BE2C (cell line): ENCODE results near the gene CAMTA1.

ENCODE experiments used
- DNase-seq: peaks from one replicate; pipeline ENCODE4 v3.0.0-alpha.2; 2020
- H3K27me3 ChIP-seq: fragments of 250-450 bp; sonication (Bioruptor Pico); 2 replicates; pipeline ENCODE4 v1.5.1; 2020; ENCODE audit warnings: mild to moderate bottlenecking
- H3K36me3 ChIP-seq: fragments of 250-450 bp; sonication (Bioruptor Pico); 2 replicates; pipeline ENCODE4 v1.5.1; 2020; ENCODE audit warnings: mild to moderate bottlenecking
- H3K4me1 ChIP-seq: fragments of 250-450 bp; sonication (Bioruptor Pico); 2 replicates; pipeline ENCODE4 v1.5.1; 2020
- H3K4me3 ChIP-seq: 2 replicates; pipeline ENCODE4 v1.5.1; 2011; ENCODE audit warnings: low read depth, low read length
- H3K9me3 ChIP-seq: fragments of 250-450 bp; sonication (Bioruptor Pico); 2 replicates; pipeline ENCODE4 v1.5.1; 2020
- TF ChIP-seq, protein P1 (sequence below): IDR thresholded peaks from 2 replicates; pipeline ENCODE4 v1.5.1; 2012; ENCODE audit warnings: mild to moderate bottlenecking, low read depth, low read length

Gene CAMTA1

DNA sequence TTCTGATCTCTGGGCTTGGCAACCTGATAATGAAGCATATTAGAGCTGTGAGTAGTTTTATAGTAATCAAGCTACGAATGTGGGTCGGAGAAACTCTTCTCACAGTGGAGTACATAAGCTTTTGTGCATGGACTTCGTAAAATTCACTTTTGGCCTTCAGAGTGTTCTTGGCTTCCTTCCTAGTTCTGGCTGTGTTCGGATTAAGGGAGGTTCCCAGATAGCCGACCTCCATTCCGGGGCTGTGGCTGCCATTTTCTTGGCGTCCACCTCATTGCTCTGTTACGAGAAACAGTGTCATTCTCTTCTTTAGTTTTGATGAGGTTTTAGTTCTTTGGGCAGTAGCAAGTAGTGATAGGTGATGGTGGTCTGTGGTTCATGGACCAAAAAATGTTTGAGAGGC lies 26.3 kb downstream of the CAMTA1 start:
- Histone ChIP-seq H3K9me3 (no peaks in the 10 kb centered on the region), H3K27me3 (no peaks in the 10 kb centered on the region), H3K4me3 (no peak overlapping the region), H3K4me1 (no peaks in the 10 kb centered on the region), H3K36me3 (no peaks in the 10 kb centered on the region)
- no peak for DNase-seq
- TF ChIP-seq, protein P1, sequence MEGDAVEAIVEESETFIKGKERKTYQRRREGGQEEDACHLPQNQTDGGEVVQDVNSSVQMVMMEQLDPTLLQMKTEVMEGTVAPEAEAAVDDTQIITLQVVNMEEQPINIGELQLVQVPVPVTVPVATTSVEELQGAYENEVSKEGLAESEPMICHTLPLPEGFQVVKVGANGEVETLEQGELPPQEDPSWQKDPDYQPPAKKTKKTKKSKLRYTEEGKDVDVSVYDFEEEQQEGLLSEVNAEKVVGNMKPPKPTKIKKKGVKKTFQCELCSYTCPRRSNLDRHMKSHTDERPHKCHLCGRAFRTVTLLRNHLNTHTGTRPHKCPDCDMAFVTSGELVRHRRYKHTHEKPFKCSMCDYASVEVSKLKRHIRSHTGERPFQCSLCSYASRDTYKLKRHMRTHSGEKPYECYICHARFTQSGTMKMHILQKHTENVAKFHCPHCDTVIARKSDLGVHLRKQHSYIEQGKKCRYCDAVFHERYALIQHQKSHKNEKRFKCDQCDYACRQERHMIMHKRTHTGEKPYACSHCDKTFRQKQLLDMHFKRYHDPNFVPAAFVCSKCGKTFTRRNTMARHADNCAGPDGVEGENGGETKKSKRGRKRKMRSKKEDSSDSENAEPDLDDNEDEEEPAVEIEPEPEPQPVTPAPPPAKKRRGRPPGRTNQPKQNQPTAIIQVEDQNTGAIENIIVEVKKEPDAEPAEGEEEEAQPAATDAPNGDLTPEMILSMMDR, result no peak

DNA sequence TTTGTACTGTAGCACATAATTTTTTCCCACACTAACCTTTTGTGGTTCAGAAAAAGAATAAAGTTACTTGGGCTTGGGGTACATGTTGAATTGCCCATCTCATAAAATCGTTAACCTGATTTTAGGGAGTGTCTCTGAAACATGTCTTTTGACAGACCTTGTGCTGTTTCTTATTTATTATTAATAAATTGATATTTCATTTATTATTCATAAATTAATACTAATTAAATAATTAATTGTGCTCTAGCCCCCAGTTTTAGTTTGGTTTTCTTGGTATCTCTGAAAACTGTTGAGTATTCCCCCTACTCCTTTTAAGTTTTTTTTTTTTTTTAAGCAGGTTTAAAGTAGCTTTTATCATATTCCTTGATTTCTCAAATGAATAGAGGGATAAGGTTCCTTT lies 27.9 kb downstream of the CAMTA1 start:
- Histone ChIP-seq H3K4me3 (no peak overlapping the region), H3K36me3 (no peaks in the 10 kb centered on the region), H3K4me1 (no peaks in the 10 kb centered on the region), H3K27me3 (no peaks in the 10 kb centered on the region), H3K9me3 (no peaks in the 10 kb centered on the region)
- TF ChIP-seq, protein P1, result no peak
- DNase-seq, result no peak

GRCh38 chr1:6815726-6816125 lies 30.5 kb downstream of the CAMTA1 start:
- H3K27me3 ChIP-seq, result no peaks in the 10 kb centered on the region

DNA sequence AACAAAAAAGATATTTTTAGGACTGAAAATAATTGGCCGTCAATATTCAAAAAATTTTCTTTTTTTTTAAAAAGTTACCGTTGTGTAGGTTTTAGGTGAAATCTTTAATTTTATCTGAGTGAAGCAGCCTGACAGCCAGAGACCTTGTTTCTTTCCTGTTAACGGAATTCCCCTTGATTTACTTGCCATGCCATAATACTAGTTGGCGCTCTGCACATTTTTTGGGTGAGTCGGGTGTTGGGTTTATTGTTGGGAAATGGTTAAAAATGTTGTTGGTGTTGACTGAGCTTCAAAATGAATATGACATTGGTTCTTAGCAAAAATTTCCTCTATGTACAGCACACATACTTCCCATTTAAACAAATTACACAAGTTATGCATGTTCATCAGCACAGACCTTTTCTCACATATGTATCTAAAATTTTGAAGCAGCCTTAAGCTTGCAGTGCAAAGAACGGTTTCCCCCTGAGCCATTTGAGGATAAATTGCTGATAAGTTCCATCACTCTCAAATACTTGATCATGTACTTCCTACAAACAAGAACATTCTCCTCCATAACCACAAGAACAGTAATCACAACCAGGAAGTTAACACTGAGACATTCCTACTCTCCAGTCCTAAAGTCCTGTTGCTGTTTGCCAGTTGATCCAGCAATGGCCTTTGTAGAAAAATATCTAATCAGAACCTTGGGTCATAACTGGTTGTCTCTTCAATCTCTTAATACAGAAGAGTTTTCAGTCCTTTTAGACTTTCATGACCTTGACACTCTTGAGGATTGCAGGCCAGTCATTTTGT lies 34.2 kb downstream of the CAMTA1 start:
- TF ChIP-seq, protein P1, result no peak
- no peak overlapping the region for H3K4me3 ChIP-seq
- H3K36me3 ChIP-seq, result no peaks in the 10 kb centered on the region
- H3K9me3 ChIP-seq, result no peaks in the 10 kb centered on the region
- no peak for DNase-seq
- H3K27me3 ChIP-seq, result no peaks in the 10 kb centered on the region
- H3K4me1 ChIP-seq, result no peaks in the 10 kb centered on the region

More at GRCh38 chr1:6815726-6816125, 30.5 kb downstream of the CAMTA1 start:
- TF ChIP-seq, protein P1, result no peak
- Histone ChIP-seq H3K9me3 (no peaks in the 10 kb centered on the region), H3K4me3 (no peak overlapping the region), H3K36me3 (no peaks in the 10 kb centered on the region), H3K4me1 (no peaks in the 10 kb centered on the region)
- DNase-seq, result no peak

DNA sequence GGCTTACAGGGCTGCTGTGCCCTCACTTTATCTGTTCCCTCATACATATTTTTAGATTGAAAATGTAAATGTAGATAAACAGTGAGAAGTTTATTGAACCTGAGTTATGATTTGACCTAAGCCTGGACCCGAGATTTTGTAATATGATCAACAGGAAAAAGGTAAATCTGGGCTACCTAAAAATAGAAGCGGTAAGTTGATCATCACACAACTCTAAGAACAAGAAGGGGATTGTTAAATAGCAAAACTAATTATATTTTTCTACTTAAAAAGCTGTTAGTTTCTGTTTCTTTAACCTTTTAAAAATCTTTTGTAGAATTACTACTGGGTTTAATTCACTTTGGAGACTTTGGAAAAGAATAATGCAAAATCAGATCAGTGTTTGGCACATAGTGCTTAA lies 35.6 kb downstream of the CAMTA1 start:
- Histone ChIP-seq H3K36me3 (no peaks in the 10 kb centered on the region), H3K4me3 (no peak overlapping the region), H3K4me1 (no peaks in the 10 kb centered on the region), H3K27me3 (no peaks in the 10 kb centered on the region), H3K9me3 (no peaks in the 10 kb centered on the region)
- TF ChIP-seq, protein P1, result no peak
- DNase-seq, result no peak

- Histone ChIP-seq H3K4me1 (no peaks in the 10 kb centered on the region), H3K4me3 (no peak overlapping the region), H3K27me3 (no peaks in the 10 kb centered on the region), H3K36me3 (no peaks in the 10 kb centered on the region), H3K9me3 (no peaks in the 10 kb centered on the region)
- DNase-seq, result no peak
- TF ChIP-seq, protein P1, result no peak
Measured at GRCh38 chr1:6822530-6823359, 37.5 kb downstream of the CAMTA1 start.
